Gastroesophageal sphincter (tissue), 4 donors: ENCODE measurements around the gene ALPI. TPM values are rescaled to one million over a fixed set of nuclear protein-coding genes. Genes with fewer than 3 reads are reported as not detected.

Source experiments
- ATAC-seq: fragments of 150-250 bp; one replicate; pipeline ENCODE4 v1.9.1; 2016; ENCODE audit warnings: mild to moderate bottlenecking, moderate library complexity
- H3K27ac ChIP-seq, 4 donors: fragments of 200-600 bp; sonication (generic) in 3 of 4; 1 replicate in 3 of 4; 2 replicates in 1 of 4; pipeline ENCODE4 v1.5.1; 2016 to 2019
- H3K27me3 ChIP-seq: fragments of 200-600 bp; sonication (generic); one replicate; pipeline ENCODE4 v1.5.1; 2019
- H3K36me3 ChIP-seq, 2 donors: fragments of 200-600 bp; sonication (generic); one replicate each; pipeline ENCODE4 v1.5.1; 2019; ENCODE audit warnings: control low read depth in 1 of 2
- H3K4me1 ChIP-seq, 3 donors: fragments of 200-600 bp; sonication (generic); 1 replicate in 2 of 3; 2 replicates in 1 of 3; pipeline ENCODE4 v1.5.1; 2016 to 2019; ENCODE audit warnings: control low read depth in 2 of 3
- H3K4me3 ChIP-seq, 2 donors: fragments of 200-600 bp; sonication (generic); one replicate each; pipeline ENCODE4 v1.5.1; 2019; ENCODE audit warnings: mild to moderate bottlenecking in 1 of 2, moderate library complexity in 1 of 2
- H3K9me3 ChIP-seq, 3 donors: fragments of 200-600 bp; sonication (generic); one replicate each; pipeline ENCODE4 v1.5.1; 2017 to 2019; ENCODE audit warnings: control low read depth in 2 of 3
- CTCF ChIP-seq, 4 experiments: fragments of 200-600 bp in 2 of 4; fragments of 450-650 bp in 2 of 4; sonication (generic) in 1 of 4; IDR thresholded peaks; one replicate each; pipeline ENCODE4 v1.5.1; 2017 to 2019; ENCODE audit warnings: antibody characterized with exemption in 4 of 4, mild to moderate bottlenecking in 2 of 4, moderate library complexity in 2 of 4
- EP300 ChIP-seq: sonication (generic); formaldehyde crosslinking; IDR thresholded peaks from one replicate; pipeline ENCODE4 v1.6.1; 2017; ENCODE audit warnings: antibody characterized with exemption, mild to moderate bottlenecking
- POLR2A ChIP-seq, 2 donors: fragments of 450-650 bp; IDR thresholded peaks; one replicate each; pipeline ENCODE4 v1.6.1; 2017; ENCODE audit warnings: antibody characterized with exemption in 2 of 2, mild to moderate bottlenecking in 2 of 2, moderate library complexity in 1 of 2
- POLR2AphosphoS5 ChIP-seq: sonication (generic); formaldehyde crosslinking; IDR thresholded peaks from one replicate; pipeline ENCODE4 v1.6.1; 2017; ENCODE audit warnings: antibody characterized with exemption
- WGBS, 2 donors: methylation state at CpG; one replicate each; pipeline ENCODE4 v1.1.5; 2018; ENCODE audit warnings: low coverage in 1 of 2; 5-methylcytosine and 5-hydroxymethylcytosine counted together
- total RNA-seq, 4 donors: library from RNA; depleted of rRNA; stranded (reverse); fragments of >200 nt; gene quantifications; one replicate each; pipeline ENCODE4 v1.1.0, GENCODE V29; 2016

Gene ALPI
- total RNA-seq, 4 donors from 2014 or later = not detected

- ATAC-seq = no peak
- no peak overlapping the region for H3K27ac ChIP-seq
- TF ChIP-seq POLR2AphosphoS5 (no peak), POLR2A (IDR thresholded peaks at IDR 0.05) (no peak), EP300 (no peak), CTCF (IDR thresholded peaks at IDR 0.05) (no peak)
- no peak overlapping the region for H3K4me3 ChIP-seq
- H3K27me3 ChIP-seq = peaks cover 73% of the 10 kb centered on the region
- H3K36me3 ChIP-seq = no peaks in the 10 kb centered on the region
- H3K9me3 ChIP-seq = no peaks in the 10 kb centered on the region
- no peaks in the 10 kb centered on the region for H3K4me1 ChIP-seq
- WGBS, 2 donors = 79 to 83% methylated on average over 3 to 6 of the region's 6 CpGs
These were observed 43.9 kb upstream of the ALPI start for GRCh38 chr2:232411901-232412629.

GRCh38 chr2:232412986-232413385 lies 43.0 kb upstream of the ALPI start:
- Histone ChIP-seq H3K4me3 (no peak overlapping the region), H3K9me3 (no peaks in the 10 kb centered on the region), H3K36me3 (no peaks in the 10 kb centered on the region), H3K4me1 (no peaks in the 10 kb centered on the region), H3K27me3 (peaks cover 76% of the 10 kb centered on the region), H3K27ac (no peak overlapping the region)
- ATAC-seq = no peak
- TF ChIP-seq POLR2AphosphoS5 = no peak
- no peak for TF ChIP-seq CTCF (IDR thresholded peaks at IDR 0.05)
- no peak for TF ChIP-seq EP300
- TF ChIP-seq POLR2A (IDR thresholded peaks at IDR 0.05) = no peak
- WGBS, 2 donors = 40 to 45% methylated on average over 5 of the region's 5 CpGs

- ATAC-seq = no peak
- 80% methylated on average over 1 of the region's 8 CpGs; no CpG with 5 or more reads in 1 of the 2 donors for WGBS, 2 donors
These were observed 40.7 kb upstream of the ALPI start for GRCh38 chr2:232415138-232415690.

GRCh38 chr2:232415736-232416520 lies 40.0 kb upstream of the ALPI start:
- 100% methylated on average over 1 of the region's 12 CpGs; no CpG with 5 or more reads in 1 of the 2 donors for WGBS, 2 donors
- no peak for ATAC-seq
- no peaks in the 10 kb centered on the region for H3K9me3 ChIP-seq
- H3K4me3 ChIP-seq = no peak overlapping the region
- no peak overlapping the region for H3K27ac ChIP-seq
- H3K36me3 ChIP-seq = no peaks in the 10 kb centered on the region
- no peak for TF ChIP-seq POLR2A (IDR thresholded peaks at IDR 0.05)
- no peak for TF ChIP-seq CTCF (IDR thresholded peaks at IDR 0.05)
- TF ChIP-seq EP300 = no peak
- TF ChIP-seq POLR2AphosphoS5 = no peak
- H3K4me1 ChIP-seq = peaks cover 0 to 26% (median 13%) of the 10 kb centered on the region in 3 donors
- peaks cover 83% of the 10 kb centered on the region for H3K27me3 ChIP-seq

More at GRCh38 chr2:232415138-232415690, 40.7 kb upstream of the ALPI start:
- Histone ChIP-seq H3K9me3 (no peaks in the 10 kb centered on the region), H3K27me3 (peaks cover 83% of the 10 kb centered on the region), H3K27ac (no peak overlapping the region), H3K36me3 (no peaks in the 10 kb centered on the region), H3K4me3 (no peak overlapping the region), H3K4me1 (peaks cover 0 to 19% (median 9%) of the 10 kb centered on the region in 3 donors)
- TF ChIP-seq POLR2AphosphoS5 (no peak), EP300 (no peak), POLR2A (IDR thresholded peaks at IDR 0.05) (no peak), CTCF (IDR thresholded peaks at IDR 0.05) (no peak)
